ENCODE data around the gene SAMD11.

GRCh38 chr1:966704-967300 lies 43.1 kb downstream of the SAMD11 start:
- TF ChIP-seq CTCF (IDR thresholded peaks at IDR 0.05) (no peak), EZH2 (IDR thresholded peaks at IDR 0.05; ENCODE audit: borderline replicate concordance, insufficient read depth, low read depth, low read length, poor library complexity, severe bottlenecking) (no peak)
